GM13976 (cell line): ENCODE measurements around the gene ACVR1.

Source experiments
- DNase-seq: peaks from one replicate; pipeline ENCODE4 v3.0.0; 2012; ENCODE audit warnings: low spot score
- in situ Hi-C: fragments of 300-500 bp; cut with MboI; formaldehyde crosslinking; loops from one replicate; pipeline ENCODE4 v1.12.0; 2022; ENCODE audit warnings: low sequenced_read_pairs, mixed read lengths, inconsistent platforms; ENCODE audit not compliant: unreplicated experiment
- TF ChIP-seq, protein P1 (sequence below): IDR thresholded peaks from 2 replicates; pipeline ENCODE4 v1.5.1; 2012; ENCODE audit warnings: borderline replicate concordance, mild to moderate bottlenecking; ENCODE audit not compliant: insufficient read depth; ENCODE audit errors: extremely low read depth, missing control alignments, control extremely low read depth

ACVR1 gene

DNA sequence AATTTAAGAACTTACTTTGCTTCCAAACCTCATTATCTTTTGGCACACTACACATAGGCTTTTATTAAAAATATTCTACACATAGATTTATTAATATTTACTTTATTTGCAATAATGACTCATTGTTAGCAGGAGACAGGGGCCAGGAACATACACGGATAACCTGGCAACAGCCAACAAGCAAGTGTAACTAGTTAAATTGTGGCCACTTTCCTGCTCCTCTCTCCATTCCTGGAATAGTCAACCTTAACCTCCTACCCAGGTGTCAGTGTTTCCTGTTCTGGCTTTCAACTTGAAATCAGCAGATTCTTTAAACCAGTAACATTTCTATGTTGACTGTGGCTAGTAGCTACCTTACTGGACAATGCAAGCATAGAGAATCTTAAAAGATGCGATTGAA, 26.5 kb downstream of the ACVR1 start:
- in situ Hi-C loops, result no loop called here
- TF ChIP-seq, protein P1, sequence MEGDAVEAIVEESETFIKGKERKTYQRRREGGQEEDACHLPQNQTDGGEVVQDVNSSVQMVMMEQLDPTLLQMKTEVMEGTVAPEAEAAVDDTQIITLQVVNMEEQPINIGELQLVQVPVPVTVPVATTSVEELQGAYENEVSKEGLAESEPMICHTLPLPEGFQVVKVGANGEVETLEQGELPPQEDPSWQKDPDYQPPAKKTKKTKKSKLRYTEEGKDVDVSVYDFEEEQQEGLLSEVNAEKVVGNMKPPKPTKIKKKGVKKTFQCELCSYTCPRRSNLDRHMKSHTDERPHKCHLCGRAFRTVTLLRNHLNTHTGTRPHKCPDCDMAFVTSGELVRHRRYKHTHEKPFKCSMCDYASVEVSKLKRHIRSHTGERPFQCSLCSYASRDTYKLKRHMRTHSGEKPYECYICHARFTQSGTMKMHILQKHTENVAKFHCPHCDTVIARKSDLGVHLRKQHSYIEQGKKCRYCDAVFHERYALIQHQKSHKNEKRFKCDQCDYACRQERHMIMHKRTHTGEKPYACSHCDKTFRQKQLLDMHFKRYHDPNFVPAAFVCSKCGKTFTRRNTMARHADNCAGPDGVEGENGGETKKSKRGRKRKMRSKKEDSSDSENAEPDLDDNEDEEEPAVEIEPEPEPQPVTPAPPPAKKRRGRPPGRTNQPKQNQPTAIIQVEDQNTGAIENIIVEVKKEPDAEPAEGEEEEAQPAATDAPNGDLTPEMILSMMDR, result no peak

DNA sequence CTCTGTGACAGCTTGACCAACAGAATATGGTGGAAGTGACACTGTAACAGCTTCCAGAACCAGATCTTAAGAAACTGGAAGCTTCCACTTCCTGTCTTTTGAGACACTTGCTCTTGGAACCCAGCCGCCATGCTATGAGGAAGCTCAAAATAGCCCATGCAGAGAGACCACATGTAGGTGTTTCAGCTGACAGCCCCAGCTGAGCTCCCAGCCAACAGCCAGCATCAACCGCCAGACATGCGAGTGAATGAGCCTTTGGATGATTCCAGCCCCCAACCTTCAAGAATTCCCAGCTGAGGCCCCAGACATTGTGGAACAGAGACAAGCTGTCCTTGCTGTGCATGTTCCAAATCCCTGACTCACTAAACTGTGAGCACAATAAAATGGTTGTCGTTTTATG, 27.9 kb downstream of the ACVR1 start:
- in situ Hi-C loops, result no loop called here
- DNase-seq, result no peak
- TF ChIP-seq, protein P1, result no peak

More for the DNA sequence above, 26.5 kb downstream of the ACVR1 start:
- no peak for DNase-seq

DNA sequence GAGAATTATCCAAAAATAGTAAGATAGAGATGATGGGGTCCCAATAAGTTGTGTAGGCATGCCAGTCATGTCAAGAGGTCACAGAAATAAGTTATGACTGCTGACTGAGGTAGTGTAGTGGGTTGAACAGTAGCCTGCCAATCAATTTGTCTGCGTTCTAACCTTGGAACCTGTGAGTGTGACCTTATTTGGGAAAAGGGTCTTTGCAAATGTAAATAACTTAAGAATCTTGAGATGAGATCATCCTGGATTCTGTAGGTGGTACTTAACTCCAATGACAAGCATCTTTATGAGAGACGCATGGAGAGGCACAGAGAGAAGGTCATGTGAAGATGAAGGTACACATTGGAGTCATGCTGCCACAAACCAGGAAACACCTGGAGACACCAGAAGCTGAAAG, 31.0 kb downstream of the ACVR1 start:
- in situ Hi-C loops, result no loop called here
- TF ChIP-seq, protein P1, result no peak
- no peak for DNase-seq

DNA sequence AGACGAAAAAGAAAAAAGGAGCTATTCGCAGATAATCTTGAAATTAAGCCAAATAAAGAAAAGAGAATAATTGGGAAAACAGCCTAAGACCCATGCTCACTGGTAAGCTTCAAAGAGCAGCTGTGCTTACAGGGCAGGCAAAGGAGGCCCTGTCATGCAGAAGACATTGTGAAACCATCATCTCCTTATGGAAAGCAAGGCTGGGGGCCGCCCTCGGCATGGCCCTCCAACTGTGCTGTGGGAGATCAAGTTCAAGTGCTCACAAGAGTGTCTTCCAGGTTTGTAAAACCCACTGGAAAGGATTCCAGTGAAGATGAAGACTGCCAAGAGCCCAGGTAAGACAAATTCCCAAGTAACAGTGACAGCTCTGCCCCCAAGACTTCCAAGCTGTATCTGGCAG, 32.2 kb downstream of the ACVR1 start:
- DNase-seq, result no peak
- TF ChIP-seq, protein P1, result no peak
- in situ Hi-C loops, result no loop called here

DNA sequence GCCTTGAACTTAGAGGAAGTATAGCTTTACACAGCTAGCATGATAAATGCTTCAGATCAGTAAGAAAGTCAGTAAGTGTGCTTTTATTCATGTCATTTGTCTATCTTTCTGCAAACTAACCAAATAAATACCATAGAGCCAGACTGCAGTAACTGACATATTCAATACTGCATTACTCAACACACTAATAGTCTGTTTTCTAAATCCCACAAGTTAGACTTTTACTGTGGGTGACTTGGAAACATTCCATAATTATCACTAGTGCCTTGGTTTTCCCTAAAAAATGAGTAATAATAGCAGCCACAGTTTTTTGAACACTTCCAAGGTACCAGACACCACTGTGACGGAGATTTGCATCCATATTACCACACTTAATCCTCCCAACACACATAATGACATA, 33.0 kb downstream of the ACVR1 start:
- in situ Hi-C loops, result no loop called here

DNA sequence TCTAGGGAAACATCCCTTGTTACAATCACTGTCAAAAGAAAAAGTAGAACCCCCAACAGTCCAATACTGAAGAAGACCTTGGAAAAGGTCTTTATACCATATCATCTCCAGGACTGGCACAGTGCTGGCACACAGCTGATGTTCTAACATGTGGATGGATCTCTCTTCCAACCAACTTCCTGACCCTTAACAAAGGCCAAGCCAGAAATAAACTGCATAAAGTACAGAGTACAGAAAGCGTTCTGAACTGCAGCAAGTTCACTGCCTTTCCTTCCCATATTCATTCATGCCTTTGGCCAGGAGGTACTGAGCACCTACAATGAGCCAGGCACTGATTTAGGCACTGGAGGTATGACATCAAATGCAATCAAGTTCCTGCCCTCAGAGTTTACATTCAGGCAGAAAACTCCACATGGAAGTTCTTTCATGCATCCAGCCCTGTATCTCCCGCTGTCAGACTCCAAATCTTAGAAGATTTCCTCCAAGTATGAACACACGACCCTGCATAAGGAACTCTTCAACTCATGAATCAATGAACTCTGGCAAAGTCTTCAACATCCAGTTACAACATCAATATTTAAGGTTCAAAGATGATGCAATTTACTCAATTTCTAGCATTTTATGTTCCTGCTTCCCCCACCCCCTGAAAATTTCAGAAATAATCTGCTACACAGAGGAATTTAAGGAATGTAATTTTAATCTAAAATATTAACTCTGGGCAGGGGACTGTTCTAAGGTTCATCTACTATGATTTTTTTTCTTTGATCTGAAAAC, 33.8 kb downstream of the ACVR1 start:
- no peak for DNase-seq
- TF ChIP-seq, protein P1, result no peak
- in situ Hi-C loops, result no loop called here

More for the DNA sequence above, 33.0 kb downstream of the ACVR1 start:
- TF ChIP-seq, protein P1, result no peak
- DNase-seq, result no peak
